DOHH2 (cell line): ENCODE measurements around the gene ACAD8.

Experiments
- CTCF ChIP-seq: fragments of 200-600 bp; sonication (generic); IDR thresholded peaks from one replicate; pipeline ENCODE4 v1.5.1; 2014; ENCODE audit warnings: antibody characterized with exemption, mild to moderate bottlenecking, low read depth, low read length; ENCODE audit not compliant: poor library complexity, severe bottlenecking
- EZH2phosphoT487 ChIP-seq: fragments of 200-600 bp; sonication (generic); IDR thresholded peaks from 2 replicates; pipeline ENCODE4 v1.6.1; 2017; ENCODE audit warnings: borderline replicate concordance, mild to moderate bottlenecking, antibody characterized with exemption, low read length, moderate library complexity, mixed read lengths

GRCh38 chr11:134260983-134261382, 7.6 kb downstream of the ACAD8 start:
- TF ChIP-seq CTCF = no peak
- no peak for TF ChIP-seq EZH2phosphoT487
